K562 (cell line): ENCODE data around the gene RERE. TPM values are rescaled to one million over a fixed set of nuclear protein-coding genes. Genes with fewer than 3 reads are reported as not detected.
A peak's percentile ranks its signal among the peaks of the same experiment; 100 is the strongest.

Source experiments
- ATF3 ChIP-seq, 2 experiments: fragments of 450-650 bp in 1 of 2; sonication (generic) in 1 of 2; formaldehyde crosslinking in 1 of 2; IDR thresholded peaks in 1 of 2; conservative IDR thresholded peaks in 1 of 2; 2 replicates each; pipeline versions ENCODE4 v1.6.1 to v1.8.1; 2016 to 2023; ENCODE audit warnings: mild to moderate bottlenecking in 2 of 2, moderate library complexity in 2 of 2, inconsistent platforms in 1 of 2, missing genetic modification reagents in 1 of 2
- BMI1 ChIP-seq: fragments of 150-350 bp; IDR thresholded peaks from 2 replicates; pipeline ENCODE4 v1.6.1; 2014; ENCODE audit warnings: low read length
- JUND ChIP-seq, 2 experiments: IDR thresholded peaks; 2 replicates in 1 of 2; 3 replicates in 1 of 2; pipeline ENCODE4 v1.6.1; 2011; ENCODE audit warnings: borderline replicate concordance in 2 of 2, low read depth in 2 of 2, low read length in 2 of 2, improper control_type of control experiment in 1 of 2, missing biosample characterization in 1 of 2, missing genetic modification characterization in 1 of 2, missing genetic modification reagents in 1 of 2
- NR1H2 ChIP-seq: sonication (generic); formaldehyde crosslinking; IDR thresholded peaks from 2 replicates; pipeline ENCODE4 v1.4.0; 2020; ENCODE audit warnings: mild to moderate bottlenecking, missing genetic modification reagents
- NR2C1 ChIP-seq, 2 experiments: fragments of 450-650 bp; IDR thresholded peaks; 2 replicates each; pipeline ENCODE4 v1.6.1; 2017; ENCODE audit warnings: mild to moderate bottlenecking in 2 of 2, antibody characterized with exemption in 1 of 2, inconsistent platforms in 1 of 2, missing compliant biosample characterization in 1 of 2, missing genetic modification characterization in 1 of 2
- PKNOX1 ChIP-seq: fragments of 450-650 bp; IDR thresholded peaks from 2 replicates; pipeline ENCODE4 v1.6.1; 2016
- TCF15 ChIP-seq: fragments of 250-450 bp; sonication (Bioruptor Pico); IDR thresholded peaks from 2 replicates; pipeline ENCODE4 v1.8.0; 2022; ENCODE audit warnings: moderate library complexity, mild to moderate bottlenecking, inconsistent platforms
- TCFL5 ChIP-seq: fragments of 250-450 bp; sonication (Bioruptor Pico); conservative IDR thresholded peaks from 2 replicates; pipeline ENCODE4 v1.6.1; 2021; ENCODE audit warnings: mild to moderate bottlenecking, moderate library complexity, matching md5 sums
- TFAP4 ChIP-seq: sonication (generic); formaldehyde crosslinking; IDR thresholded peaks from 2 replicates; pipeline ENCODE4 v1.8.0; 2022; ENCODE audit warnings: missing genetic modification reagents, mild to moderate bottlenecking, moderate library complexity, borderline replicate concordance
- ZNF668 ChIP-seq: fragments of 250-450 bp; sonication (Bioruptor Pico); IDR thresholded peaks from 2 replicates; pipeline ENCODE4 v1.8.0; 2022; ENCODE audit warnings: mild to moderate bottlenecking, inconsistent platforms
- polyA plus RNA-seq, 8 experiments: library from polyadenylated mRNA; depleted of rRNA in 4 of 8; stranded (reverse) in 5 of 8; unstranded in 3 of 8; fragments of >200 nt; fragmentation: Nextera tagmentation in 2 of 8; fragmentation: Illumina TruSeq in 1 of 8; extraction: Ambion mirVana in 2 of 8; extraction: Trizol in 1 of 8; gene quantifications; 2 replicates each; pipeline versions ENCODE4 v1.2.1 to v1.2.3, GENCODE V29; 2011 to 2014; ENCODE audit warnings: inconsistent platforms in 1 of 8, missing spikeins in 1 of 8
- total RNA-seq, 7 experiments: library from RNA; depleted of rRNA in 6 of 7; stranded (reverse); fragments of >200 nt in 6 of 7; fragmentation: Illumina TruSeq in 2 of 7; extraction: Trizol in 2 of 7; gene quantifications; 2 replicates each; pipeline versions ENCODE4 v1.2.1 to v1.2.3, GENCODE V29; 2011 to 2021; ENCODE audit warnings: low replicate concordance in 1 of 7

RERE gene
- total and polyA plus RNA-seq, 9 of the 15 experiments (the other 6 are each of a cell fraction or from before 2014, with no cell fraction given): 3.0 to 51.5 (median 13.4) TPM

GRCh38 chr1:8439015-8439702 lies 378.3 kb downstream of the RERE start (continued):
- no peak for TF ChIP-seq TCFL5 (CRISPR knock-in tag)
- TF ChIP-seq TCF15 (CRISPR knock-in tag): no peak
- no peak for TF ChIP-seq ZNF668 (CRISPR knock-in tag)
- TF ChIP-seq NR2C1 (IDR thresholded peaks at IDR 0.05): peak; percentile 54; the same call in 1 of the 2 replicates
- TF ChIP-seq NR2C1 (tag; IDR thresholded peaks at IDR 0.05): peak; percentile 62
- TF ChIP-seq JUND (IDR thresholded peaks at IDR 0.05; ENCODE audit: borderline replicate concordance, low read depth, low read length): no peak
- 0 out of 3 replicates have a peak, but pooled peaks have one; percentile 24 for TF ChIP-seq JUND (tag; IDR thresholded peaks at IDR 0.05; ENCODE audit: borderline replicate concordance, low read depth, low read length)
- TF ChIP-seq TFAP4: peak; percentile 29; the same call in 1 of the 2 replicates
- TF ChIP-seq PKNOX1: peak; percentile 73
- peak; percentile 54; the same call in 1 of the 2 replicates for TF ChIP-seq BMI1
- TF ChIP-seq ATF3 (IDR thresholded peaks at IDR 0.05): no peak
- TF ChIP-seq ATF3 (CRISPR knock-in tag; conservative IDR thresholded peaks at IDR 0.05): no peak
- TF ChIP-seq NR1H2 (CRISPR knock-in tag): 0 out of 2 replicates have a peak, but pooled peaks have one; percentile 50
- TF ChIP-seq, all 486 proteins: peak for 25
